GM19043 (cell line): Measurements from ENCODE around the gene PCDHA1.
"Not testable (repeated sequence)": the region's sequence is repeated elsewhere in the genome, so short reads cannot be mapped to it uniquely, and the experiment has no call there.

Experiments used
- ATAC-seq: cut with Tn5 transposase; IDR thresholded peaks from one replicate; pipeline ENCODE4 v1.9.1; 2021; ENCODE audit warnings: low read depth; ENCODE audit not compliant: unreplicated experiment

PCDHA1 gene

GRCh38 chr5:140785905-140786686 lies at the start of gene PCDHA1:
Gene PCDHA1, plus strand, starts transcription at chr5:140786140.
- ATAC-seq, result no peak

DNA sequence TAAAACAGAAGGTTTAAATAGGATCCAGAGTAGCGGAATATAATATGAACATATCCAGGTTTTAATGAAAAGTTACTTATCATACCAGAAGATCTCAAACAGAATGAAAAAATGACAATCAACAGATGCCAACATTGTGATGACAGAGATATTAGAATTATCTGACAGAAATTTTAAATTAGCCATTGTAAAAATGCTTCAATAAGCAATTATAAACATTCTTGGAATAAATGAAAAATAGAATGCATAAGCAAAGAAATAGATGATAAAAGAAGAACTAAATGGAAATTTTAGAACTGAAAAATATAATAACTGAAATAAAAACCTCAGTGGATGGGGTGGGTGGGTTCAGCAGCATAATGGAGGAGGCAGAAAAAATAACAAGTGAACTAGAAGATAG lies 48.5 kb upstream of the PCDHA1 start:
- ATAC-seq, result no peak

DNA sequence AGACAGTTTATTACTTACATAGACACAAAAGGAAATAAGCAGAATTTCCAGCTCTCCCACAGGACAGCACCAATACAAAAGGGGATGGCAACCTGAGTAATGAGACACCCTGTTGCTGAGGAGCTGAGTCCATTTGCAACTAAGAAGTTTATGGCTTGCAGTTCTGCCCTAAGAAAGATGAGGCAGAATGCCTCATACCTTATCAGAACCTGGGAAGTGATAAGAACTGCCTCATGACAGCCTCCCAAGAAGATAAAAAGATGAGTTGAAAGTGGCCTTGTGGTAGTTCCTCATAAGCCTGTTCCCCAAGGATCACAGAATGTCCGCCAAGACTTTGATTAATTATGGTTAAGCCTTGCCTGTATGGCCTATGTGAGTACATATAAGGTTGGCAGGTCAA lies 44.0 kb upstream of the PCDHA1 start:
- no peak for ATAC-seq

- no peak for ATAC-seq
These were observed 32.4 kb upstream of the PCDHA1 start for GRCh38 chr5:140753561-140753960.

GRCh38 chr5:140764177-140764973 lies 21.6 kb upstream of the PCDHA1 start:
- ATAC-seq, result no peak

- no peak for ATAC-seq
These were observed 18.5 kb upstream of the PCDHA1 start for GRCh38 chr5:140767444-140767843.

GRCh38 chr5:140780512-140780911 lies 5.4 kb upstream of the PCDHA1 start:
- ATAC-seq, result no peak

- not testable (repeated sequence) for ATAC-seq
These were observed 1.5 kb downstream of the PCDHA1 start for GRCh38 chr5:140787422-140787821.

DNA sequence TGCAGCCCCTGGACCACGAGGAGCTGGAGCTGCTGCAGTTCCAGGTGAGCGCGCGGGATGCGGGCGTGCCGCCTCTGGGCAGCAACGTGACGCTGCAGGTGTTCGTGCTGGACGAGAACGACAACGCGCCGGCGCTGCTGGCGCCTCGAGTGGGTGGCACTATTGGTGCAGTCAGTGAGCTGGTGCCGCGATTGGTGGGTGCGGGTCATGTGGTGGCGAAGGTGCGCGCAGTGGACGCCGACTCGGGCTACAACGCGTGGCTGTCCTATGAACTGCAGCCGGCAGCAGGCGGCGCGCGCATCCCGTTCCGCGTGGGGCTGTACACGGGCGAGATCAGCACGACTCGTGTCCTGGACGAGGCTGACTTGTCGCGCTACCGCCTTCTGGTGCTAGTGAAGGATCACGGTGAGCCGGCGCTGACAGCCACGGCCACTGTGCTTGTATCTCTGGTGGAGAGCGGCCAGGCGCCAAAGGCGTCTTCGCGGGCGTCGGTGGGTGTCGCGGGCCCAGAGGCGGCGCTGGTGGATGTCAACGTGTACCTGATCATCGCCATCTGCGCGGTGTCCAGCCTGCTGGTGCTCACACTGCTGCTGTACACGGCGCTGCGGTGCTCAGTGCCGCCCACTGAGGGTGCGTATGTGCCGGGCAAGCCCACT lies 2.0 kb downstream of the PCDHA1 start:
- not testable (repeated sequence) for ATAC-seq

- no peak for ATAC-seq
These were observed 5.1 kb downstream of the PCDHA1 start for GRCh38 chr5:140791089-140791488.

- no peak for ATAC-seq
These were observed 8.8 kb downstream of the PCDHA1 start, which contains the start of gene PCDHA2 for GRCh38 chr5:140794595-140795258. Gene PCDHA2, plus strand, starts transcription at chr5:140794852.

DNA sequence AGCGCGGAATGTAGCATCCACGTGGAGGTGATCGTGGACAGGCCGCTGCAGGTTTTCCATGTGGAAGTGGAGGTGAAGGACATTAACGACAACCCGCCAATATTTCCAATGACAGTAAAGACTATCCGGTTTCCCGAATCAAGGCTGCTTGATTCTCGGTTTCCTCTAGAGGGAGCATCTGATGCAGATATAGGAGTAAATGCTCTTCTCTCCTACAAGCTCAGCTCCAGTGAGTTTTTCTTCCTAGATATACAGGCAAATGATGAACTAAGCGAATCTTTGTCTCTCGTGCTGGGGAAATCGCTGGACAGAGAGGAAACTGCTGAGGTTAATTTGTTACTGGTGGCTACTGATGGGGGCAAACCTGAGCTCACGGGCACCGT lies 9.3 kb downstream of the PCDHA1 start:
- no peak for ATAC-seq

DNA sequence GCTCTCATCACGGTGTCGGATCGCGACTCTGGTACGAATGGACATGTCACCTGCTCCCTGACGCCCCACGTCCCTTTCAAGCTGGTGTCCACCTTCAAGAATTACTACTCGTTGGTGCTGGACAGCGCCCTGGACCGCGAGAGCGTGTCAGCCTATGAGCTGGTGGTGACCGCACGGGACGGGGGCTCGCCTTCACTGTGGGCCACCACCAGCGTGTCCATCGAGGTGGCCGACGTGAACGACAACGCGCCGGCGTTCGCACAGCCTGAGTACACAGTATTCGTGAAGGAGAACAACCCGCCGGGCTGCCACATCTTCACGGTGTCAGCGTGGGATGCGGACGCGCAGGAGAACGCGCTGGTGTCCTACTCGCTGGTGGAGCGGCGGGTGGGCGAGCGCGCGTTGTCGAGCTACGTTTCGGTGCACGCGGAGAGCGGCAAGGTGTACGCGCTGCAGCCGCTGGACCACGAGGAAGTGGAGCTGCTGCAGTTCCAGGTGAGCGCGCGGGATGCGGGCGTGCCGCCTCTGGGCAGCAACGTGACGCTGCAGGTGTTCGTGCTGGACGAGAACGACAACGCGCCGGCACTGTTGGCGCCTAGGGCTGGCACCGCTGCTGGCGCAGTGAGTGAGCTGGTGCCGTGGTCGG lies 10.3 kb downstream of the PCDHA1 start:
- ATAC-seq, result not testable (repeated sequence)

GRCh38 chr5:140796718-140797095 lies 10.8 kb downstream of the PCDHA1 start:
- no peak for ATAC-seq

- ATAC-seq, result no peak
These were observed 15.0 kb downstream of the PCDHA1 start, which contains the start of gene PCDHA3 for GRCh38 chr5:140800816-140801493. Gene PCDHA3, plus strand, starts transcription at chr5:140801057.

- no peak for ATAC-seq
These were observed 15.5 kb downstream of the PCDHA1 start for GRCh38 chr5:140801494-140801841.

DNA sequence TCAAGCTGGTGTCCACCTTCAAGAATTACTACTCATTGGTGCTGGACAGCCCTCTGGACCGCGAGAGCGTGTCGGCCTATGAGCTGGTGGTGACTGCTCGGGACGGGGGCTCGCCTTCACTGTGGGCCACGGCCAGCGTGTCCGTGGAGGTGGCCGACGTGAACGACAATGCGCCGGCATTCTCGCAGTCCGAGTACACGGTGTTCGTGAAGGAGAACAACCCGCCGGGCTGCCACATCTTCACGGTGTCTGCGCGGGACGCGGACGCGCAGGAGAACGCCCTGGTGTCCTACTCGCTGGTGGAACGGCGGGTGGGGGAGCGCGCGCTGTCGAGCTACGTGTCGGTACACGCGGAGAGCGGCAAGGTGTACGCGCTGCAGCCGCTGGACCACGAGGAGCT lies 16.4 kb downstream of the PCDHA1 start:
- not testable (repeated sequence) for ATAC-seq

DNA sequence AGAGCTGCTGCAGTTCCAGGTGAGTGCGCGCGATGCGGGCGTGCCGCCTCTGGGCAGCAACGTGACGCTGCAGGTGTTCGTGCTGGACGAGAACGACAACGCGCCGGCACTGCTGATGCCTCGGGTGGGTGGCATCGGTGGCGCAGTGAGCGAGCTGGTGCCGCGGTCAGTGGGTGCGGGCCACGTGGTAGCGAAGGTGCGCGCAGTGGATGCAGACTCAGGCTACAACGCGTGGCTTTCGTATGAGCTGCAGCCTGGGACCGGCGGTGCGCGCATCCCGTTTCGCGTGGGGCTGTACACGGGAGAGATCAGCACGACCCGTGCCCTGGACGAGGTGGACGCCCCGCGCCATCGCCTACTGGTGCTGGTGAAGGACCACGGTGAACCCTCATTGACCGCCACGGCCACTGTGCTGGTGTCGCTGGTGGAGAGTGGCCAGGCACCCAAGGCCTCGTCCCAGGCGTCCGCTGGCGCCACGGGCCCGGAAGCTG lies 16.9 kb downstream of the PCDHA1 start:
- no peak for ATAC-seq
